Measurements from ENCODE around the gene MAJIN. TPM values are rescaled to one million over a fixed set of nuclear protein-coding genes. Genes with fewer than 3 reads are reported as not detected.
A peak's percentile ranks its signal among the peaks of the same experiment; 100 is the strongest.

The MAJIN gene
- total RNA-seq, 2 experiments from 2014 or later, result not detected

GRCh38 chr11:64915376-64915887, 56.5 kb downstream of the MAJIN start:
- no peaks in the 10 kb centered on the region for H4K20me1 ChIP-seq (ENCODE audit: insufficient read depth, low read length)
- H3K36me3 ChIP-seq (ENCODE audit: insufficient read depth, low read length), result peaks cover 33% of the 10 kb centered on the region
- peak overlapping the region; percentile 84 for H3K4me2 ChIP-seq (ENCODE audit: low read length)
- TF ChIP-seq EZH2phosphoT487 (IDR thresholded peaks at IDR 0.05; ENCODE audit: borderline replicate concordance, low read depth, low read length), result no peak
- no peak for TF ChIP-seq CTCF (conservative IDR thresholded peaks at IDR 0.05; ENCODE audit: low read length)
- H3K4me1 ChIP-seq (ENCODE audit: insufficient read depth, low read length, poor library complexity, severe bottlenecking), result peaks cover 32% of the 10 kb centered on the region
- intact Hi-C loops (cut with micrococcal nuclease; ENCODE audit: unreplicated experiment), result loop anchor here (5.0 to 10.0 kb wide), 2 partner anchors 57 to 169 kb away; partner anchors contain the start of genes CDCA5, MAJIN and ZFPL1
- no TSS peak for BruUV-seq (replicated peaks)
- H3K9me2 ChIP-seq (ENCODE audit: insufficient read depth, low read length), result no peaks in the 10 kb centered on the region
- ChIA-PET CTCF (ENCODE audit: unreplicated experiment) (no interaction called here), POLR2A (no interaction called here)
- H3K27ac ChIP-seq (ENCODE audit: low read depth, low read length, poor library complexity, severe bottlenecking), result peak overlapping the region; percentile 14
- H3K9me3 ChIP-seq (ENCODE audit: low read length), result no peaks in the 10 kb centered on the region
- H3K79me2 ChIP-seq (ENCODE audit: insufficient read depth, low read depth, low read length), result peaks cover 10% of the 10 kb centered on the region; the same call in 1 of the 2 replicates
- H3K4me3 ChIP-seq (ENCODE audit: low read depth, low read length, poor library complexity, severe bottlenecking), result peak overlapping the region; percentile 87
- H2AFZ ChIP-seq (ENCODE audit: low read length), result no peak overlapping the region
- DNase-seq (ENCODE audit: low spot score), result no peak

- intact Hi-C loops (cut with micrococcal nuclease; ENCODE audit: unreplicated experiment), result loop anchor here (10.0 kb wide), 1 partner anchor 171 kb away; the partner anchor contains the start of genes CDCA5 and ZFPL1
- no TSS peak for BruUV-seq (replicated peaks)
- H2AFZ ChIP-seq (ENCODE audit: low read length), result no peak overlapping the region
These were observed 57.8 kb downstream of the MAJIN start for GRCh38 chr11:64914123-64914522.

More at GRCh38 chr11:64914123-64914522, 57.8 kb downstream of the MAJIN start:
- no peak overlapping the region for H3K4me3 ChIP-seq (ENCODE audit: low read depth, low read length, poor library complexity, severe bottlenecking)
- H4K20me1 ChIP-seq (ENCODE audit: insufficient read depth, low read length), result no peaks in the 10 kb centered on the region
- no peaks in the 10 kb centered on the region for H3K9me2 ChIP-seq (ENCODE audit: insufficient read depth, low read length)
- ChIA-PET CTCF (ENCODE audit: unreplicated experiment) (no interaction called here), POLR2A (no interaction called here)
- H3K79me2 ChIP-seq (ENCODE audit: insufficient read depth, low read depth, low read length), result peaks cover 10% of the 10 kb centered on the region; the same call in 1 of the 2 replicates
- no peak for DNase-seq (ENCODE audit: low spot score)
- H3K4me1 ChIP-seq (ENCODE audit: insufficient read depth, low read length, poor library complexity, severe bottlenecking), result peaks cover 25% of the 10 kb centered on the region
- H3K9me3 ChIP-seq (ENCODE audit: low read length), result no peaks in the 10 kb centered on the region
- H3K27ac ChIP-seq (ENCODE audit: low read depth, low read length, poor library complexity, severe bottlenecking), result no peak overlapping the region
- TF ChIP-seq CTCF (conservative IDR thresholded peaks at IDR 0.05; ENCODE audit: low read length), result no peak
- TF ChIP-seq EZH2phosphoT487 (IDR thresholded peaks at IDR 0.05; ENCODE audit: borderline replicate concordance, low read depth, low read length), result no peak
- H3K36me3 ChIP-seq (ENCODE audit: insufficient read depth, low read length), result peaks cover 42% of the 10 kb centered on the region
- H3K4me2 ChIP-seq (ENCODE audit: low read length), result no peak overlapping the region
